T-helper 1 cell treated with Interleukin-12 subunit alpha and Interleukin-12 subunit beta and Interleukin-4 antibody, amounts not matched to agents 30 μg/mL and 1 μg/mL, for 36 hours (primary cell): ENCODE measurements around the gene HSBP1L1.
"Not testable (repeated sequence)": the region's sequence is repeated elsewhere in the genome, so short reads cannot be mapped to it uniquely, and the experiment has no call there.

Experiments
- H3K27ac Mint-ChIP-seq: one replicate; pipeline ENCODE4 v1.8.0; 2021; ENCODE audit warnings: mild to moderate bottlenecking, mixed read lengths
- H3K27me3 Mint-ChIP-seq: one replicate; pipeline ENCODE4 v1.8.0; 2021; ENCODE audit warnings: low read depth, mixed read lengths
- H3K36me3 Mint-ChIP-seq: one replicate; pipeline ENCODE4 v1.8.0; 2021; ENCODE audit warnings: low read depth, mixed read lengths
- H3K4me1 Mint-ChIP-seq: one replicate; pipeline ENCODE4 v1.8.0; 2021; ENCODE audit warnings: low read depth, mixed read lengths
- H3K4me3 Mint-ChIP-seq: one replicate; pipeline ENCODE4 v1.8.0; 2021; ENCODE audit warnings: mild to moderate bottlenecking, moderate library complexity, mixed read lengths
- H3K9me3 Mint-ChIP-seq: one replicate; pipeline ENCODE4 v1.8.0; 2021; ENCODE audit warnings: mixed read lengths

HSBP1L1 gene

GRCh38 chr18:79956276-79956675, 8.2 kb upstream of the HSBP1L1 start:
- no peaks in the 10 kb centered on the region for H3K36me3 Mint-ChIP-seq
- H3K9me3 Mint-ChIP-seq, result no peaks in the 10 kb centered on the region
- no peak overlapping the region for H3K4me3 Mint-ChIP-seq
- H3K4me1 Mint-ChIP-seq, result peaks cover 15% of the 10 kb centered on the region
- H3K27ac Mint-ChIP-seq, result no peak overlapping the region
- peaks cover 4% of the 10 kb centered on the region for H3K27me3 Mint-ChIP-seq

- Mint-ChIP-seq H3K4me1 (peaks cover 23% of the 10 kb centered on the region), H3K27ac (no peak overlapping the region), H3K4me3 (no peak overlapping the region), H3K9me3 (no peaks in the 10 kb centered on the region), H3K36me3 (no peaks in the 10 kb centered on the region), H3K27me3 (peaks cover 8% of the 10 kb centered on the region)
Observed at GRCh38 chr18:79958981-79959380, 5.5 kb upstream of the HSBP1L1 start.

GRCh38 chr18:79960161-79960801, 4.2 kb upstream of the HSBP1L1 start:
- Mint-ChIP-seq H3K4me3 (peak overlapping the region; percentile 59), H3K4me1 (peaks cover 23% of the 10 kb centered on the region), H3K27ac (peak overlapping the region; percentile 81)
- not testable (repeated sequence) for H3K36me3 Mint-ChIP-seq, H3K27me3 Mint-ChIP-seq, H3K9me3 Mint-ChIP-seq

GRCh38 chr18:79960921-79961526, 3.4 kb upstream of the HSBP1L1 start:
- Mint-ChIP-seq H3K4me3 (no peak overlapping the region), H3K36me3 (no peaks in the 10 kb centered on the region), H3K27me3 (peaks cover 4% of the 10 kb centered on the region), H3K4me1 (peaks cover 27% of the 10 kb centered on the region), H3K27ac (no peak overlapping the region), H3K9me3 (no peaks in the 10 kb centered on the region)

GRCh38 chr18:79961527-79962291, 2.7 kb upstream of the HSBP1L1 start:
- no peaks in the 10 kb centered on the region for H3K9me3 Mint-ChIP-seq
- H3K4me3 Mint-ChIP-seq, result no peak overlapping the region
- H3K36me3 Mint-ChIP-seq, result no peaks in the 10 kb centered on the region
- peaks cover 4% of the 10 kb centered on the region for H3K27me3 Mint-ChIP-seq
- no peak overlapping the region for H3K27ac Mint-ChIP-seq
- H3K4me1 Mint-ChIP-seq, result peaks cover 27% of the 10 kb centered on the region

GRCh38 chr18:79962311-79962710, 2.1 kb upstream of the HSBP1L1 start:
- no peak overlapping the region for H3K27ac Mint-ChIP-seq
- H3K4me3 Mint-ChIP-seq, result no peak overlapping the region
- no peaks in the 10 kb centered on the region for H3K9me3 Mint-ChIP-seq
- no peaks in the 10 kb centered on the region for H3K36me3 Mint-ChIP-seq
- peaks cover 27% of the 10 kb centered on the region for H3K4me1 Mint-ChIP-seq
- peaks cover 4% of the 10 kb centered on the region for H3K27me3 Mint-ChIP-seq

- Mint-ChIP-seq H3K9me3 (no peaks in the 10 kb centered on the region), H3K27ac (no peak overlapping the region), H3K4me1 (peaks cover 27% of the 10 kb centered on the region), H3K4me3 (peak overlapping the region; percentile 60), H3K27me3 (peaks cover 4% of the 10 kb centered on the region), H3K36me3 (no peaks in the 10 kb centered on the region)
Observed at GRCh38 chr18:79962835-79963657, 1.4 kb upstream of the HSBP1L1 start.

GRCh38 chr18:79963658-79964329, 649 bp upstream of the HSBP1L1 start:
- Mint-ChIP-seq H3K9me3 (no peaks in the 10 kb centered on the region), H3K4me3 (peak overlapping the region; percentile 54), H3K27me3 (peaks cover 4% of the 10 kb centered on the region), H3K4me1 (peaks cover 27% of the 10 kb centered on the region), H3K27ac (no peak overlapping the region), H3K36me3 (no peaks in the 10 kb centered on the region)

- no peaks in the 10 kb centered on the region for H3K36me3 Mint-ChIP-seq
- no peaks in the 10 kb centered on the region for H3K9me3 Mint-ChIP-seq
- H3K4me3 Mint-ChIP-seq, result peak overlapping the region; percentile 81
- peak overlapping the region; percentile 74 for H3K27ac Mint-ChIP-seq
- H3K4me1 Mint-ChIP-seq, result peaks cover 20% of the 10 kb centered on the region
- H3K27me3 Mint-ChIP-seq, result peaks cover 4% of the 10 kb centered on the region
Observed at GRCh38 chr18:79965119-79965902, 868 bp downstream of the HSBP1L1 start.

GRCh38 chr18:79970419-79971133, 6.1 kb downstream of the HSBP1L1 start:
- Mint-ChIP-seq H3K4me1 (peaks cover 9% of the 10 kb centered on the region), H3K27ac (no peak overlapping the region), H3K9me3 (no peaks in the 10 kb centered on the region), H3K4me3 (no peak overlapping the region), H3K27me3 (no peaks in the 10 kb centered on the region), H3K36me3 (peaks cover 15% of the 10 kb centered on the region)

- no peak overlapping the region for H3K27ac Mint-ChIP-seq
- H3K4me1 Mint-ChIP-seq, result peaks cover 8% of the 10 kb centered on the region
- no peak overlapping the region for H3K4me3 Mint-ChIP-seq
- no peaks in the 10 kb centered on the region for H3K9me3 Mint-ChIP-seq
- no peaks in the 10 kb centered on the region for H3K27me3 Mint-ChIP-seq
- H3K36me3 Mint-ChIP-seq, result peaks cover 16% of the 10 kb centered on the region
Observed at GRCh38 chr18:79971211-79971952, 6.9 kb downstream of the HSBP1L1 start.

GRCh38 chr18:79971986-79972385, 7.5 kb downstream of the HSBP1L1 start:
- H3K4me1 Mint-ChIP-seq, result peaks cover 8% of the 10 kb centered on the region
- H3K36me3 Mint-ChIP-seq, result peaks cover 16% of the 10 kb centered on the region
- no peak overlapping the region for H3K4me3 Mint-ChIP-seq
- no peaks in the 10 kb centered on the region for H3K9me3 Mint-ChIP-seq
- no peak overlapping the region for H3K27ac Mint-ChIP-seq
- no peaks in the 10 kb centered on the region for H3K27me3 Mint-ChIP-seq
